Measurements from ENCODE around the gene CDKL4. TPM values are rescaled to one million over a fixed set of nuclear protein-coding genes. Genes with fewer than 3 reads are reported as not detected.

CDKL4 gene
- total and polyA plus RNA-seq, 2 of the 13 experiments (the other 11 are each of a cell fraction or from before 2014, with no cell fraction given) = 0.29 to 0.50 TPM

DNA sequence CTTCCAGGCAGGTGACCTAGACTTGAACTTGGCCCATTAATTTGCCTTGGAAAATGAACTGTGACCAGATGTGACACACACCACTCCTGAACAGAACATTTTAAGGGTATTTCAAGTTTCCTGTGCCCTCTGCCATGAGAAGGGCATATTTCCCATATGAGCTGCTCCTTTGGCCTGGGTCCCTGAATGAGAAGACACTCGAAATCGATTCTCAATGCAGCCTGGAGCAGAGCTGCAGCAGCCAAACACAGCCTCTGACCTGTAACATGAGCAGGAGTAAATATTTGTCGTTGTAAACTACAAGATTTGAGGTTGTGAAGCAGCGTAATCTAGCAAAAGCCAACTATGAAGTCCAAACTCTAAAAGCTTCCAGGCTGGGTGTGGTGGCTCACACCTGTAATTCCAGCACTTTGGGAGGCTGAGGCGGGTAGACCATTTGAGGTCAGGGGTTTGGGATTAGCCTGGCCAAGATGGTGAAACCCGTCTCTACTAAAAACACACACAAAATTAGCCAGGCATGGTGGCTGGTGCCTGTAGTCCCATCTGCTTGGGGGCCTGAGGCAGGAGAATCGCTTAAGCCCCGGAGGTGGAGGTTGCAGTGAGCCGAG, 92.8 kb downstream of the CDKL4 start (continued):
- TF ChIP-seq, protein P1, sequence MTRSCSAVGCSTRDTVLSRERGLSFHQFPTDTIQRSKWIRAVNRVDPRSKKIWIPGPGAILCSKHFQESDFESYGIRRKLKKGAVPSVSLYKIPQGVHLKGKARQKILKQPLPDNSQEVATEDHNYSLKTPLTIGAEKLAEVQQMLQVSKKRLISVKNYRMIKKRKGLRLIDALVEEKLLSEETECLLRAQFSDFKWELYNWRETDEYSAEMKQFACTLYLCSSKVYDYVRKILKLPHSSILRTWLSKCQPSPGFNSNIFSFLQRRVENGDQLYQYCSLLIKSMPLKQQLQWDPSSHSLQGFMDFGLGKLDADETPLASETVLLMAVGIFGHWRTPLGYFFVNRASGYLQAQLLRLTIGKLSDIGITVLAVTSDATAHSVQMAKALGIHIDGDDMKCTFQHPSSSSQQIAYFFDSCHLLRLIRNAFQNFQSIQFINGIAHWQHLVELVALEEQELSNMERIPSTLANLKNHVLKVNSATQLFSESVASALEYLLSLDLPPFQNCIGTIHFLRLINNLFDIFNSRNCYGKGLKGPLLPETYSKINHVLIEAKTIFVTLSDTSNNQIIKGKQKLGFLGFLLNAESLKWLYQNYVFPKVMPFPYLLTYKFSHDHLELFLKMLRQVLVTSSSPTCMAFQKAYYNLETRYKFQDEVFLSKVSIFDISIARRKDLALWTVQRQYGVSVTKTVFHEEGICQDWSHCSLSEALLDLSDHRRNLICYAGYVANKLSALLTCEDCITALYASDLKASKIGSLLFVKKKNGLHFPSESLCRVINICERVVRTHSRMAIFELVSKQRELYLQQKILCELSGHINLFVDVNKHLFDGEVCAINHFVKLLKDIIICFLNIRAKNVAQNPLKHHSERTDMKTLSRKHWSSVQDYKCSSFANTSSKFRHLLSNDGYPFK (CRISPR knock-in tag; IDR thresholded peaks at IDR 0.05; ENCODE audit: borderline replicate concordance) = no peak
- TF ChIP-seq JUNB (CRISPR knock-in tag; IDR thresholded peaks at IDR 0.05; ENCODE audit: borderline replicate concordance) (no peak), ZSCAN25 (CRISPR knock-in tag; IDR thresholded peaks at IDR 0.05) (no peak), HOXA7 (CRISPR knock-in tag; IDR thresholded peaks at IDR 0.05) (no peak), RBAK (CRISPR knock-in tag; IDR thresholded peaks at IDR 0.05) (no peak), FOXM1 (CRISPR knock-in tag; IDR thresholded peaks at IDR 0.05) (no peak), ZNF207 (IDR thresholded peaks at IDR 0.05; ENCODE audit: borderline replicate concordance) (no peak), MEF2D (CRISPR knock-in tag; IDR thresholded peaks at IDR 0.05) (peak; percentile 95), ZSCAN20 (CRISPR knock-in tag; IDR thresholded peaks at IDR 0.05; ENCODE audit: borderline replicate concordance) (no peak), ZNF20 (CRISPR knock-in tag; IDR thresholded peaks at IDR 0.05) (no peak), RFX3 (CRISPR knock-in tag; IDR thresholded peaks at IDR 0.05) (no peak), FOXP1 (IDR thresholded peaks at IDR 0.05) (peak; percentile 88), FOXP1 (CRISPR knock-in tag; IDR thresholded peaks at IDR 0.05) (peak; percentile 98), SIN3A (IDR thresholded peaks at IDR 0.05; ENCODE audit: borderline replicate concordance, low read depth, low read length) (0 out of 2 replicates have a peak, but pooled peaks have one; percentile 21), ZMYM3 (CRISPR knock-in tag; IDR thresholded peaks at IDR 0.05) (peak; percentile 96), NR2F1 (CRISPR knock-in tag; IDR thresholded peaks at IDR 0.05) (peak; percentile 87 to 94), CHD4 (IDR thresholded peaks at IDR 0.05; ENCODE audit: borderline replicate concordance, low read length) (peak; percentile 78; the same call in 1 of the 2 replicates), ELF3 (CRISPR knock-in tag; IDR thresholded peaks at IDR 0.05) (peak; percentile 54), NCOA5 (CRISPR knock-in tag; IDR thresholded peaks at IDR 0.05) (no peak), ZNF512 (CRISPR knock-in tag; IDR thresholded peaks at IDR 0.05) (no peak), ERF (CRISPR knock-in tag; IDR thresholded peaks at IDR 0.05) (peak; percentile 89; the same call in 1 of the 2 replicates), ZNF557 (CRISPR knock-in tag; IDR thresholded peaks at IDR 0.05) (no peak)
- TF ChIP-seq, protein P2, sequence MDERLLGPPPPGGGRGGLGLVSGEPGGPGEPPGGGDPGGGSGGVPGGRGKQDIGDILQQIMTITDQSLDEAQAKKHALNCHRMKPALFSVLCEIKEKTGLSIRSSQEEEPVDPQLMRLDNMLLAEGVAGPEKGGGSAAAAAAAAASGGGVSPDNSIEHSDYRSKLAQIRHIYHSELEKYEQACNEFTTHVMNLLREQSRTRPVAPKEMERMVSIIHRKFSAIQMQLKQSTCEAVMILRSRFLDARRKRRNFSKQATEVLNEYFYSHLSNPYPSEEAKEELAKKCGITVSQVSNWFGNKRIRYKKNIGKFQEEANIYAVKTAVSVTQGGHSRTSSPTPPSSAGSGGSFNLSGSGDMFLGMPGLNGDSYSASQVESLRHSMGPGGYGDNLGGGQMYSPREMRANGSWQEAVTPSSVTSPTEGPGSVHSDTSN (CRISPR knock-in tag; IDR thresholded peaks at IDR 0.05) = no peak
- TF ChIP-seq, protein P3, sequence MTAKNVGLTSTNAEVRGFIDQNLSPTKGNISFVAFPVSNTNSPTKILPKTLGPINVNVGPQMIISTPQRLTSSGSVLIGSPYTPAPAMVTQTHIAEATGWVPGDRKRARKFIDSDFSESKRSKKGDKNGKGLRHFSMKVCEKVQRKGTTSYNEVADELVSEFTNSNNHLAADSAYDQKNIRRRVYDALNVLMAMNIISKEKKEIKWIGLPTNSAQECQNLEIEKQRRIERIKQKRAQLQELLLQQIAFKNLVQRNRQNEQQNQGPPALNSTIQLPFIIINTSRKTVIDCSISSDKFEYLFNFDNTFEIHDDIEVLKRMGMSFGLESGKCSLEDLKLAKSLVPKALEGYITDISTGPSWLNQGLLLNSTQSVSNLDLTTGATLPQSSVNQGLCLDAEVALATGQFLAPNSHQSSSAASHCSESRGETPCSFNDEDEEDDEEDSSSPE (CRISPR knock-in tag; IDR thresholded peaks at IDR 0.05) = peak; percentile 16; the same call in 1 of the 2 replicates
- TF ChIP-seq, protein P4, sequence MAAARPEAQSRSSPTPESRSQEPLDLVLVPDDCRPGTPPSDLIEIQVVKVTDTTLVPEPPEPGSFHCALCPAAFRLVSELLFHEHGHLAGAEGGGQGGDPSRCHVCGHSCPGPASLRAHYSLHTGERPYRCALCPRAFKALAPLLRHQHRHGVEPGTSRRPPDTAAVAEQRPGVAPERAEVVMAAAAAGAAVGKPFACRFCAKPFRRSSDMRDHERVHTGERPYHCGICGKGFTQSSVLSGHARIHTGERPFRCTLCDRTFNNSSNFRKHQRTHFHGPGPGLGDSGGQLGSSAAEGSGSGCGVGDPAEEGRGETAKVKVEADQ (CRISPR knock-in tag; IDR thresholded peaks at IDR 0.05; ENCODE audit: borderline replicate concordance) = no peak; the same call in 1 of the 2 replicates

Measured in HepG2 (cell line).